Measurements from ENCODE around the gene RPL18. TPM values are rescaled to one million over a fixed set of nuclear protein-coding genes. Genes with fewer than 3 reads are reported as not detected.
"Not testable (repeated sequence)": the region's sequence is repeated elsewhere in the genome, so short reads cannot be mapped to it uniquely, and the experiment has no call there.

Gene RPL18
- total RNA-seq, 8 experiments from 2014 or later, result 1,630 to 4,209 (median 2,425) TPM

- not testable (repeated sequence) for H3K27ac ChIP-seq; ATAC-seq (replicated peaks in 6 of 8)
- 73 to 100% (median 90%) methylated on average over 2 to 5 of the region's 7 CpGs; no CpG with 5 or more reads in 5 of the 10 experiments for WGBS, 10 experiments
These were observed 41.1 kb downstream of the RPL18 start for GRCh38 chr19:48577908-48578307.

GRCh38 chr19:48575931-48576622 lies 42.9 kb downstream of the RPL18 start:
- WGBS, 10 experiments, result 29 to 89% (median 79%) methylated on average over 2 to 5 of the region's 23 CpGs; no CpG with 5 or more reads in 2 of the 10 experiments
- Histone ChIP-seq H3K27ac (no peak overlapping the region), H3K4me1 (replicated peaks in 1 of 2) (peaks cover 4 to 12% of the 10 kb centered on the region in 2 donors), H3K4me3 (no peak overlapping the region)
- in situ Hi-C loops (cut with MboI; ENCODE audit: low pct_unique_long_range_greater_than_20kb in 2 of 9, low sequenced_read_pairs in 9 of 9, unreplicated experiment in 9 of 9), result loop anchor here in 7 of 9 experiments (25.0 kb wide), 4 partner anchors 89 to 314 kb away; partner anchors contain the start of genes CARD8 (in 2 of the 7) and ZNF114 (in 2 of the 7)
- ATAC-seq (replicated peaks in 6 of 8), result no peak

More at GRCh38 chr19:48577908-48578307, 41.1 kb downstream of the RPL18 start:
- in situ Hi-C loops (cut with MboI; ENCODE audit: low pct_unique_long_range_greater_than_20kb in 2 of 9, low sequenced_read_pairs in 9 of 9, unreplicated experiment in 9 of 9), result loop anchor here in 7 of 9 experiments (25.0 kb wide), 4 partner anchors 91 to 316 kb away; partner anchors contain the start of genes CARD8 (in 2 of the 7) and ZNF114 (in 2 of the 7)
- not testable (repeated sequence) for H3K4me1 ChIP-seq (replicated peaks in 1 of 2); H3K4me3 ChIP-seq

GRCh38 chr19:48573163-48573505 lies 45.8 kb downstream of the RPL18 start:
- H3K4me3 ChIP-seq, result no peak overlapping the region
- peak in 5 of 8 experiments; percentile 63 to 92 (median 83) for ATAC-seq (replicated peaks in 6 of 8)
- H3K27ac ChIP-seq, result peak overlapping the region in 1 of 2 donors; percentile 74
- WGBS, 10 experiments, result 45 to 75% (median 63%) methylated on average over 5 to 7 of the region's 12 CpGs; no CpG with 5 or more reads in 6 of the 10 experiments
- H3K4me1 ChIP-seq (replicated peaks in 1 of 2), result peaks cover 4 to 12% of the 10 kb centered on the region in 2 donors
- in situ Hi-C loops (cut with MboI; ENCODE audit: low pct_unique_long_range_greater_than_20kb in 2 of 9, low sequenced_read_pairs in 9 of 9, unreplicated experiment in 9 of 9), result no loop called here

GRCh38 chr19:48571378-48572162 lies 47.4 kb downstream of the RPL18 start:
- in situ Hi-C loops (cut with MboI; ENCODE audit: low pct_unique_long_range_greater_than_20kb in 2 of 9, low sequenced_read_pairs in 9 of 9, unreplicated experiment in 9 of 9), result no loop called here
- no peak for ATAC-seq (replicated peaks in 6 of 8)
- Histone ChIP-seq H3K4me3 (no peak overlapping the region), H3K27ac (no peak overlapping the region), H3K4me1 (replicated peaks in 1 of 2) (peaks cover 4 to 12% of the 10 kb centered on the region in 2 donors)
- WGBS, 10 experiments, result 40 to 100% (median 80%) methylated on average over 1 to 3 of the region's 5 CpGs; no CpG with 5 or more reads in 1 of the 10 experiments

GRCh38 chr19:48569814-48570213 lies 49.2 kb downstream of the RPL18 start:
- 30 to 100% (median 80%) methylated on average over 1 to 7 of the region's 11 CpGs; no CpG with 5 or more reads in 3 of the 10 experiments for WGBS, 10 experiments
- in situ Hi-C loops (cut with MboI; ENCODE audit: low pct_unique_long_range_greater_than_20kb in 2 of 9, low sequenced_read_pairs in 9 of 9, unreplicated experiment in 9 of 9), result no loop called here
- Histone ChIP-seq H3K27ac (no peak overlapping the region), H3K4me1 (replicated peaks in 1 of 2) (peaks cover 4 to 12% of the 10 kb centered on the region in 2 donors), H3K4me3 (no peak overlapping the region)
- peak in 1 of 8 experiments; percentile 18 for ATAC-seq (replicated peaks in 6 of 8)

- ATAC-seq (replicated peaks in 6 of 8), result peak; percentile 73 to 96 (median 92)
- in situ Hi-C loops (cut with MboI; ENCODE audit: low pct_unique_long_range_greater_than_20kb in 2 of 9, low sequenced_read_pairs in 9 of 9, unreplicated experiment in 9 of 9), result no loop called here
- Histone ChIP-seq H3K4me1 (replicated peaks in 1 of 2) (peaks cover 5 to 13% of the 10 kb centered on the region in 2 donors), H3K27ac (no peak overlapping the region), H3K4me3 (no peak overlapping the region)
- 0 to 80% (median 40%) methylated on average over 1 to 7 of the region's 19 CpGs; no CpG with 5 or more reads in 4 of the 10 experiments for WGBS, 10 experiments
These were observed 50.6 kb downstream of the RPL18 start for GRCh38 chr19:48568345-48568886.

Other genes with a start within 250 kb of the RPL18 start
- 100 to 1,000 TPM in 4 of 8 experiments, 10 to 100 TPM in 4; 79.6 to 120 (median 96.8) TPM for gene KDELR1, start 227.6 kb downstream of the RPL18 start, total RNA-seq
- gene GRIN2D, start 225.5 kb downstream of the RPL18 start, total RNA-seq, result 1 to 10 TPM in 4 of 8 experiments, under 1 TPM in 4; 0.31 to 3.2 (median 1.2) TPM
- gene GRWD1, start 173.2 kb downstream of the RPL18 start, total RNA-seq, result 10 to 100 TPM; 10.6 to 46.5 (median 21.8) TPM
- gene KCNJ14, start 163.6 kb downstream of the RPL18 start, total RNA-seq, result 1 to 10 TPM in 3 of 8 experiments, under 1 TPM in 5; 0.49 to 1.3 (median 0.86) TPM
- gene CYTH2, start 149.8 kb downstream of the RPL18 start, total RNA-seq, result 10 to 100 TPM; 17.3 to 84.5 (median 39.3) TPM
- 10 to 100 TPM in 3 of 8 experiments, 1 to 10 TPM in 2, under 1 TPM in 3; 0.25 to 17.5 (median 6.1) TPM for gene LMTK3, start 107.3 kb downstream of the RPL18 start, total RNA-seq
- gene SULT2B1, start 67.0 kb downstream of the RPL18 start, total RNA-seq, result 1 to 10 TPM in 1 of 8 experiments, under 1 TPM in 7; 0.16 to 1.9 (median 0.54) TPM
- under 1 TPM in 4 of 8 experiments, not detected in 4; 0.22 to 0.66 (median 0.50) TPM for gene SPACA4, start 12.4 kb downstream of the RPL18 start, total RNA-seq
- gene FAM83E, start 4.1 kb downstream of the RPL18 start, total RNA-seq, result 1 to 10 TPM in 4 of 8 experiments, under 1 TPM in 4; 0.54 to 2.5 (median 1.1) TPM
- 10 to 100 TPM in 7 of 8 experiments, 1 to 10 TPM in 1; 8.9 to 29.5 (median 16.1) TPM for gene SPHK2, start 328 bp upstream of the RPL18 start, total RNA-seq
- 10 to 100 TPM in 4 of 8 experiments, 1 to 10 TPM in 4; 3.3 to 19.6 (median 10.4) TPM for gene DBP, start 18.2 kb upstream of the RPL18 start, total RNA-seq
- 10 to 100 TPM; 18.4 to 62.1 (median 32.0) TPM for gene CA11, start 27.0 kb upstream of the RPL18 start, total RNA-seq
- gene NTN5, start 53.8 kb upstream of the RPL18 start, total RNA-seq, result 1 to 10 TPM in 1 of 8 experiments, under 1 TPM in 6, not detected in 1; 0.16 to 1.3 (median 0.50) TPM
- 1 to 10 TPM in 6 of 8 experiments, under 1 TPM in 2; 0.79 to 4.7 (median 1.9) TPM for gene FUT2, start 76.8 kb upstream of the RPL18 start, total RNA-seq
- gene MAMSTR, start 100.5 kb upstream of the RPL18 start, total RNA-seq, result 1 to 10 TPM in 6 of 8 experiments, under 1 TPM in 2; 0.71 to 5.0 (median 1.7) TPM
- gene RASIP1, start 121.4 kb upstream of the RPL18 start, total RNA-seq, result 1 to 10 TPM in 2 of 8 experiments, under 1 TPM in 5, not detected in 1; 0.33 to 9.4 (median 0.42) TPM
- under 1 TPM in 7 of 8 experiments, not detected in 1; 0.14 to 0.76 (median 0.49) TPM for gene IZUMO1, start 127.7 kb upstream of the RPL18 start, total RNA-seq
- 1 to 10 TPM in 1 of 8 experiments, under 1 TPM in 7; 0.13 to 3.7 (median 0.47) TPM for gene FUT1, start 133.5 kb upstream of the RPL18 start, total RNA-seq
- gene FGF21, start 136.3 kb upstream of the RPL18 start, total RNA-seq, result under 1 TPM in 2 of 8 experiments, not detected in 6; 0.28 to 0.29 TPM
- gene BCAT2, start 191.9 kb upstream of the RPL18 start, total RNA-seq, result 10 to 100 TPM; 26.6 to 49.8 (median 35.1) TPM
- 10 to 100 TPM in 2 of 8 experiments, 1 to 10 TPM in 6; 1.6 to 27.3 (median 5.4) TPM for gene HSD17B14, start 217.3 kb upstream of the RPL18 start, total RNA-seq
- 10 to 100 TPM in 3 of 8 experiments, 1 to 10 TPM in 4, under 1 TPM in 1; 0.33 to 30.8 (median 6.5) TPM for gene PLEKHA4, start 249.4 kb upstream of the RPL18 start, total RNA-seq

All from motor neuron (in vitro differentiated cells).